HCT116 (cell line): ENCODE results near the gene TRAF3IP1. TPM values are rescaled to one million over a fixed set of nuclear protein-coding genes. Genes with fewer than 3 reads are reported as not detected.

Experiments
- ATAC-seq: fragments of 200-7000 bp; cut with Tn5 transposase; 2 replicates; pipeline ENCODE4 v1.9.1; 2020; ENCODE audit warnings: mild to moderate bottlenecking, moderate library complexity
- BruUV-seq: library from RNA; stranded (reverse); fragments of 400-500 nt; replicated peaks from 2 replicates; lab custom pipeline; 2021; lab: Mats Ljungman, UMichigan
- CTCF ChIA-PET: fragments of 300-600 bp; sonication (Branson Sonifier 250); formaldehyde crosslinking; loops from one replicate; lab custom pipeline; 2021; ENCODE audit warnings: antibody characterized with exemption; lab: Charles Lee
- POLR2A ChIA-PET: fragments of 300-600, 350-600 bp; sonication (Branson Sonifier 250); formaldehyde crosslinking; loops from one replicate; lab custom pipeline; 2021; ENCODE audit warnings: antibody characterized with exemption; lab: Charles Lee
- RAD21 ChIA-PET, 2 experiments: fragments of 300-600 bp; sonication (Branson Sonifier 250); formaldehyde crosslinking; loops; one replicate each; lab custom pipeline; 2023; ENCODE audit warnings: low total read pairs in 2 of 2; ENCODE audit not compliant: uncharacterized antibody in 2 of 2, unreplicated experiment in 2 of 2, low non-redundant PET in 1 of 2; lab: Charles Lee
- DNase-seq: peaks from one replicate; pipeline ENCODE4 v3.0.0-alpha.2; 2010; ENCODE audit warnings: low read depth, low spot score
- H2AFZ ChIP-seq: fragments of 200-600 bp; shearing (Covaris generic), sonication (generic); 2 replicates; pipeline ENCODE4 v1.6.1; 2017; ENCODE audit warnings: low read depth, mixed run types, mixed read lengths, antibody characterized with exemption, low read length; ENCODE audit not compliant: poor library complexity, severe bottlenecking
- H3K27ac ChIP-seq: 2 replicates; pipeline ENCODE4 v1.5.1; 2012; ENCODE audit warnings: low read depth, low read length
- H3K27me3 ChIP-seq: fragments of 200-600 bp; sonication (generic); 2 replicates; pipeline ENCODE4 v1.6.1; 2016; ENCODE audit warnings: mixed run types, low read length, mixed read lengths; ENCODE audit not compliant: insufficient read depth
- H3K36me3 ChIP-seq, 2 experiments: fragments of 200-500 bp in 1 of 2; fragments of 200-600 bp in 1 of 2; sonication (Bioruptor generic) in 1 of 2; sonication (generic) in 1 of 2; 2 replicates each; pipeline versions ENCODE4 v1.5.1 to v1.6.1; 2014 to 2016; ENCODE audit warnings: low read length in 2 of 2, inconsistent platforms in 1 of 2, mixed read lengths in 1 of 2, mixed run types in 1 of 2; ENCODE audit not compliant: insufficient read depth in 2 of 2, control insufficient read depth in 1 of 2
- H3K4me1 ChIP-seq, 2 experiments: fragments of 200-600 bp in 1 of 2; sonication (generic) in 1 of 2; 2 replicates each; pipeline versions ENCODE4 v1.5.1 to v1.6.1; 2012 to 2017; ENCODE audit warnings: low read length in 2 of 2, inconsistent platforms in 1 of 2, mild to moderate bottlenecking in 1 of 2, mixed read lengths in 1 of 2, mixed run types in 1 of 2, moderate library complexity in 1 of 2; ENCODE audit not compliant: insufficient read depth in 2 of 2, control insufficient read depth in 1 of 2
- H3K4me2 ChIP-seq: fragments of 200-600 bp; sonication (generic); 2 replicates; pipeline ENCODE4 v1.6.1; 2017; ENCODE audit warnings: mixed run types, low read length, mixed read lengths
- H3K4me3 ChIP-seq, 2 experiments: fragments of 200-600 bp in 1 of 2; sonication (generic) in 1 of 2; replicated peaks in 1 of 2; 2 replicates each; pipeline ENCODE4 v1.5.1; 2011 to 2016; ENCODE audit warnings: low read length in 2 of 2, control low read depth in 1 of 2, low read depth in 1 of 2, mild to moderate bottlenecking in 1 of 2, mixed read lengths in 1 of 2, mixed run types in 1 of 2
- H3K79me2 ChIP-seq: fragments of 200-600 bp; sonication (generic); 2 replicates; pipeline ENCODE4 v1.6.1; 2017; ENCODE audit warnings: mild to moderate bottlenecking, mixed run types, low read length, moderate library complexity, mixed read lengths; ENCODE audit not compliant: insufficient read depth
- H3K9ac ChIP-seq: fragments of 200-600 bp; sonication (generic); 2 replicates; pipeline ENCODE4 v1.6.1; 2016; ENCODE audit warnings: low read length, mixed read lengths
- H3K9me2 ChIP-seq: fragments of 200-600 bp; sonication (generic), shearing (Covaris generic); 2 replicates; pipeline ENCODE4 v1.6.1; 2017; ENCODE audit warnings: mixed run types, mild to moderate bottlenecking, moderate library complexity; ENCODE audit not compliant: insufficient read depth
- H3K9me3 ChIP-seq, 2 experiments: fragments of 200-500 bp in 1 of 2; fragments of 200-600 bp in 1 of 2; sonication (Bioruptor generic) in 1 of 2; sonication (generic) in 1 of 2; 2 replicates each; pipeline ENCODE4 v1.6.1; 2014 to 2017; ENCODE audit warnings: low read length in 2 of 2, mixed read lengths in 2 of 2, inconsistent platforms in 1 of 2, low read depth in 1 of 2, mild to moderate bottlenecking in 1 of 2, mixed run types in 1 of 2, moderate library complexity in 1 of 2; ENCODE audit not compliant: control insufficient read depth in 1 of 2, insufficient read depth in 1 of 2
- H4K20me1 ChIP-seq: fragments of 200-600 bp; sonication (generic), shearing (Covaris generic); 2 replicates; pipeline ENCODE4 v1.6.1; 2017; ENCODE audit warnings: mixed run types, mild to moderate bottlenecking, moderate library complexity; ENCODE audit not compliant: insufficient read depth
- ATF3 ChIP-seq: IDR thresholded peaks from 2 replicates; pipeline ENCODE4 v1.6.1; 2012
- CTCF ChIP-seq, 3 experiments: fragments of 200-600 bp in 1 of 3; sonication (generic) in 1 of 3; IDR thresholded peaks in 2 of 3; conservative IDR thresholded peaks in 1 of 3; 2 replicates each; pipeline ENCODE4 v1.5.1; 2012 to 2017; ENCODE audit warnings: low read depth in 2 of 3, low read length in 2 of 3, antibody characterized with exemption in 1 of 3, borderline replicate concordance in 1 of 3, control low read depth in 1 of 3, mild to moderate bottlenecking in 1 of 3, mixed read lengths in 1 of 3, mixed run types in 1 of 3, moderate library complexity in 1 of 3; ENCODE audit not compliant: insufficient read depth in 1 of 3
- ELF1 ChIP-seq: IDR thresholded peaks from 2 replicates; pipeline ENCODE4 v1.6.1; 2012; ENCODE audit warnings: low read depth, borderline replicate concordance
- EZH2 ChIP-seq: fragments of 200-600 bp; sonication (generic); IDR thresholded peaks from 2 replicates; pipeline ENCODE4 v1.6.1; 2017; ENCODE audit warnings: antibody characterized with exemption, mixed run types
- EZH2phosphoT487 ChIP-seq: fragments of 200-600 bp; IDR thresholded peaks from 2 replicates; pipeline ENCODE4 v1.6.1; 2018; ENCODE audit warnings: antibody characterized with exemption, borderline replicate concordance
- FOSL1 ChIP-seq: IDR thresholded peaks from 2 replicates; pipeline ENCODE4 v1.6.1; 2012; ENCODE audit warnings: low read depth
- MAX ChIP-seq: IDR thresholded peaks from 2 replicates; pipeline ENCODE4 v1.6.1; 2012
- POLR2A ChIP-seq: IDR thresholded peaks from 2 replicates; pipeline ENCODE4 v1.7.0; 2011; ENCODE audit warnings: borderline replicate concordance; ENCODE audit not compliant: insufficient read depth, insufficient read length; ENCODE audit errors: extremely low read depth
- RAD21 ChIP-seq: IDR thresholded peaks from 2 replicates; pipeline ENCODE4 v1.6.1; 2012; ENCODE audit warnings: low read depth, mild to moderate bottlenecking
- REST ChIP-seq: IDR thresholded peaks from 2 replicates; pipeline ENCODE4 v1.6.1; 2012; ENCODE audit warnings: low read depth
- SIN3A ChIP-seq: IDR thresholded peaks from 2 replicates; pipeline ENCODE4 v1.6.1; 2012; ENCODE audit warnings: low read depth
- SP1 ChIP-seq: IDR thresholded peaks from 2 replicates; pipeline ENCODE4 v1.6.1; 2012; ENCODE audit warnings: low read depth
- SRF ChIP-seq: IDR thresholded peaks from 2 replicates; pipeline ENCODE4 v1.6.1; 2012; ENCODE audit warnings: low read depth
- TCF7L2 ChIP-seq: IDR thresholded peaks from 2 replicates; pipeline ENCODE4 v1.7.0; 2011; ENCODE audit warnings: borderline replicate concordance, inconsistent platforms; ENCODE audit not compliant: insufficient read depth, insufficient read length; ENCODE audit errors: extremely low read depth
- YY1 ChIP-seq: IDR thresholded peaks from 2 replicates; pipeline ENCODE4 v1.6.1; 2011; ENCODE audit warnings: low read length, low read depth, moderate library complexity, mild to moderate bottlenecking; ENCODE audit not compliant: insufficient replicate concordance; ENCODE audit errors: extremely low read depth
- ZBTB33 ChIP-seq: IDR thresholded peaks from 2 replicates; pipeline ENCODE4 v1.6.1; 2011; ENCODE audit warnings: mild to moderate bottlenecking, low read length, moderate library complexity; ENCODE audit not compliant: insufficient replicate concordance; ENCODE audit errors: extremely low read depth
- ZFX ChIP-seq: fragments of 450-650 bp; IDR thresholded peaks from 2 replicates; pipeline ENCODE4 v1.6.1; 2017
- ZNF274 ChIP-seq: fragments of 200-500 bp; sonication (Bioruptor generic); IDR thresholded peaks from 2 replicates; pipeline ENCODE4 v1.6.1; 2014; ENCODE audit warnings: mild to moderate bottlenecking, low read depth, low read length, inconsistent platforms
- intact Hi-C: fragments of 100-400 bp; cut with micrococcal nuclease; formaldehyde crosslinking; loops from 2 replicates; pipeline ENCODE4 v1.10.0; 2022
- total RNA-seq: library from RNA; stranded (reverse); gene quantifications from one replicate; pipeline ENCODE4 v1.2.1, GENCODE V29; 2021; ENCODE audit not compliant: unreplicated experiment

TRAF3IP1 gene
- total RNA-seq, 1 experiment from 2014 or later: 19.4 TPM

GRCh38 chr2:238403632-238404405 is 83.5 kb downstream of the TRAF3IP1 start:
- no peaks in the 10 kb centered on the region for H3K9me2 ChIP-seq
- no peaks in the 10 kb centered on the region for H4K20me1 ChIP-seq
- no peak overlapping the region for H3K9ac ChIP-seq
- ChIA-PET POLR2A (no interaction called here), CTCF (no interaction called here), RAD21 (no interaction called here)
- ATAC-seq (no peak), DNase-seq (no peak)
- H3K27me3 ChIP-seq: no peaks in the 10 kb centered on the region
- intact Hi-C loops: no loop called here
- no peaks in the 10 kb centered on the region for H3K4me1 ChIP-seq
- H3K4me2 ChIP-seq: no peak overlapping the region
- H3K4me3 ChIP-seq: no peak overlapping the region
- no peak overlapping the region for H2AFZ ChIP-seq
- H3K79me2 ChIP-seq: no peaks in the 10 kb centered on the region
- no peaks in the 10 kb centered on the region for H3K9me3 ChIP-seq
- no peaks in the 10 kb centered on the region for H3K36me3 ChIP-seq
- BruUV-seq: no TSS peak
- no peak overlapping the region for H3K27ac ChIP-seq
- TF ChIP-seq MAX (no peak), ZBTB33 (no peak), ELF1 (no peak), POLR2A (no peak), EZH2phosphoT487 (no peak), ATF3 (no peak), FOSL1 (no peak), RAD21 (no peak), EZH2 (no peak), ZFX (no peak), SIN3A (no peak), REST (no peak), YY1 (no peak), ZNF274 (no peak), SP1 (no peak), SRF (no peak), TCF7L2 (no peak), CTCF (IDR thresholded peaks at IDR 0.05 in 2 of 3, conservative IDR thresholded peaks at IDR 0.05 in 1 of 3; ENCODE audit: borderline replicate concordance in 1 of 3, insufficient read depth in 1 of 3, low read depth in 2 of 3, low read length in 2 of 3) (no peak)
